HAP-1 (cell line): ENCODE measurements around the gene PPM1H.

Experiments
- DNase-seq, 2 experiments: peaks; one replicate each; pipeline ENCODE4 v3.0.0-alpha.2; 2016 to 2020; ENCODE audit warnings: low spot score in 2 of 2
- H3K27me3 ChIP-seq: fragments of 250-450 bp; sonication (Bioruptor Pico); 2 replicates; pipeline ENCODE4 v1.5.1; 2020; ENCODE audit warnings: low read depth, mild to moderate bottlenecking, moderate library complexity
- H3K36me3 ChIP-seq: fragments of 250-450 bp; sonication (Bioruptor Pico); replicated peaks from 2 replicates; pipeline ENCODE4 v1.5.1; 2020; ENCODE audit warnings: mild to moderate bottlenecking
- H3K4me1 ChIP-seq: fragments of 250-450 bp; sonication (Bioruptor Pico); 2 replicates; pipeline ENCODE4 v1.5.1; 2020; ENCODE audit warnings: mild to moderate bottlenecking
- H3K4me3 ChIP-seq: fragments of 250-450 bp; sonication (Bioruptor Pico); 2 replicates; pipeline ENCODE4 v1.5.1; 2020; ENCODE audit warnings: mild to moderate bottlenecking, moderate library complexity
- H3K9me3 ChIP-seq: fragments of 250-450 bp; sonication (Bioruptor Pico); 2 replicates; pipeline ENCODE4 v1.5.1; 2020; ENCODE audit warnings: mild to moderate bottlenecking, moderate library complexity
- in situ Hi-C: fragments of 300-500 bp; cut with MboI; formaldehyde crosslinking; loops from 3 replicates; pipeline ENCODE4 v1.14.3; 2020; ENCODE audit warnings: low sequenced_read_pairs, inconsistent platforms, mixed read lengths

PPM1H gene

GRCh38 chr12:62707939-62708338, 227.0 kb downstream of the PPM1H start:
- Histone ChIP-seq H3K27me3 (no peaks in the 10 kb centered on the region), H3K36me3 (no peaks in the 10 kb centered on the region), H3K4me3 (no peak overlapping the region), H3K9me3 (no peaks in the 10 kb centered on the region), H3K4me1 (no peaks in the 10 kb centered on the region; the same call in 1 of the 2 replicates)
- in situ Hi-C loops = no loop called here
- no peak for DNase-seq

- in situ Hi-C loops = no loop called here
- H3K9me3 ChIP-seq = no peaks in the 10 kb centered on the region
- no peaks in the 10 kb centered on the region for H3K36me3 ChIP-seq
- no peaks in the 10 kb centered on the region for H3K27me3 ChIP-seq
- DNase-seq = no peak
- H3K4me1 ChIP-seq = peaks cover 7% of the 10 kb centered on the region
- H3K4me3 ChIP-seq = no peak overlapping the region
These were observed 229.1 kb downstream of the PPM1H start for GRCh38 chr12:62705846-62706245.

- in situ Hi-C loops = no loop called here
- DNase-seq = no peak
- Histone ChIP-seq H3K4me3 (no peak overlapping the region), H3K9me3 (no peaks in the 10 kb centered on the region), H3K36me3 (no peaks in the 10 kb centered on the region), H3K4me1 (peaks cover 7% of the 10 kb centered on the region), H3K27me3 (no peaks in the 10 kb centered on the region)
These were observed 232.0 kb downstream of the PPM1H start for GRCh38 chr12:62703011-62703380.

GRCh38 chr12:62701492-62701891, 233.5 kb downstream of the PPM1H start:
- Histone ChIP-seq H3K4me3 (no peak overlapping the region), H3K4me1 (peaks cover 9% of the 10 kb centered on the region), H3K9me3 (no peaks in the 10 kb centered on the region), H3K27me3 (no peaks in the 10 kb centered on the region), H3K36me3 (no peaks in the 10 kb centered on the region)
- DNase-seq = no peak
- in situ Hi-C loops = no loop called here

- no peaks in the 10 kb centered on the region for H3K9me3 ChIP-seq
- no peak overlapping the region for H3K4me3 ChIP-seq
- peaks cover 9% of the 10 kb centered on the region for H3K4me1 ChIP-seq
- no peaks in the 10 kb centered on the region for H3K27me3 ChIP-seq
- H3K36me3 ChIP-seq = no peaks in the 10 kb centered on the region
- in situ Hi-C loops = no loop called here
- DNase-seq = no peak
These were observed 234.7 kb downstream of the PPM1H start for GRCh38 chr12:62700091-62700880.

GRCh38 chr12:62698701-62699101, 236.2 kb downstream of the PPM1H start:
- Histone ChIP-seq H3K4me3 (no peak overlapping the region), H3K36me3 (no peaks in the 10 kb centered on the region), H3K9me3 (no peaks in the 10 kb centered on the region), H3K4me1 (peaks cover 9% of the 10 kb centered on the region), H3K27me3 (no peaks in the 10 kb centered on the region)
- in situ Hi-C loops = no loop called here
- DNase-seq = no peak

- in situ Hi-C loops = no loop called here
- no peak overlapping the region for H3K4me3 ChIP-seq
- peaks cover 9% of the 10 kb centered on the region for H3K4me1 ChIP-seq
- no peak for DNase-seq
- no peaks in the 10 kb centered on the region for H3K36me3 ChIP-seq
- no peaks in the 10 kb centered on the region for H3K9me3 ChIP-seq
- H3K27me3 ChIP-seq = no peaks in the 10 kb centered on the region
These were observed 237.1 kb downstream of the PPM1H start for GRCh38 chr12:62697893-62698292.

GRCh38 chr12:62695696-62696095, 239.3 kb downstream of the PPM1H start:
- DNase-seq = no peak
- H3K4me3 ChIP-seq = no peak overlapping the region
- H3K9me3 ChIP-seq = no peaks in the 10 kb centered on the region
- no peaks in the 10 kb centered on the region for H3K36me3 ChIP-seq
- peaks cover 3% of the 10 kb centered on the region; the same call in 1 of the 2 replicates for H3K4me1 ChIP-seq
- H3K27me3 ChIP-seq = no peaks in the 10 kb centered on the region
- in situ Hi-C loops = no loop called here

GRCh38 chr12:62694632-62695031, 240.3 kb downstream of the PPM1H start:
- no peak for DNase-seq
- no peaks in the 10 kb centered on the region for H3K27me3 ChIP-seq
- peaks cover 3% of the 10 kb centered on the region; the same call in 1 of the 2 replicates for H3K4me1 ChIP-seq
- H3K36me3 ChIP-seq = no peaks in the 10 kb centered on the region
- H3K4me3 ChIP-seq = no peak overlapping the region
- in situ Hi-C loops = no loop called here
- no peaks in the 10 kb centered on the region for H3K9me3 ChIP-seq

GRCh38 chr12:62694116-62694515, 240.8 kb downstream of the PPM1H start:
- no peak overlapping the region for H3K4me3 ChIP-seq
- in situ Hi-C loops = no loop called here
- no peaks in the 10 kb centered on the region for H3K9me3 ChIP-seq
- no peaks in the 10 kb centered on the region for H3K36me3 ChIP-seq
- H3K4me1 ChIP-seq = peaks cover 3% of the 10 kb centered on the region; the same call in 1 of the 2 replicates
- DNase-seq = no peak
- no peaks in the 10 kb centered on the region for H3K27me3 ChIP-seq

GRCh38 chr12:62693376-62694050, 241.4 kb downstream of the PPM1H start:
- peaks cover 3% of the 10 kb centered on the region; the same call in 1 of the 2 replicates for H3K4me1 ChIP-seq
- no peaks in the 10 kb centered on the region for H3K27me3 ChIP-seq
- no peak overlapping the region for H3K4me3 ChIP-seq
- no peak for DNase-seq
- no peaks in the 10 kb centered on the region for H3K9me3 ChIP-seq
- in situ Hi-C loops = no loop called here
- no peaks in the 10 kb centered on the region for H3K36me3 ChIP-seq

GRCh38 chr12:62692884-62693283, 242.1 kb downstream of the PPM1H start:
- no peaks in the 10 kb centered on the region for H3K27me3 ChIP-seq
- DNase-seq = no peak
- in situ Hi-C loops = no loop called here
- H3K36me3 ChIP-seq = no peaks in the 10 kb centered on the region
- H3K9me3 ChIP-seq = no peaks in the 10 kb centered on the region
- no peak overlapping the region for H3K4me3 ChIP-seq
- peaks cover 3% of the 10 kb centered on the region; the same call in 1 of the 2 replicates for H3K4me1 ChIP-seq

- H3K4me3 ChIP-seq = no peak overlapping the region
- no peaks in the 10 kb centered on the region for H3K9me3 ChIP-seq
- in situ Hi-C loops = no loop called here
- no peaks in the 10 kb centered on the region for H3K36me3 ChIP-seq
- DNase-seq = no peak
- no peaks in the 10 kb centered on the region for H3K27me3 ChIP-seq
- no peaks in the 10 kb centered on the region for H3K4me1 ChIP-seq
These were observed 243.6 kb downstream of the PPM1H start for GRCh38 chr12:62691309-62691708.

GRCh38 chr12:62689042-62689839, 245.7 kb downstream of the PPM1H start:
- DNase-seq = no peak
- in situ Hi-C loops = no loop called here
- Histone ChIP-seq H3K36me3 (no peaks in the 10 kb centered on the region), H3K4me3 (no peak overlapping the region), H3K27me3 (no peaks in the 10 kb centered on the region), H3K9me3 (no peaks in the 10 kb centered on the region), H3K4me1 (no peaks in the 10 kb centered on the region)
